AG04450 (cell line): ENCODE results near the gene LAMC1. TPM values are rescaled to one million over a fixed set of nuclear protein-coding genes. Genes with fewer than 3 reads are reported as not detected.

ENCODE experiments used
- CTCF ChIA-PET: fragments of 300-600, 350-600 bp; formaldehyde crosslinking; extraction: SDS; loops from one replicate; lab custom pipeline; 2022; ENCODE audit warnings: antibody characterized with exemption, inconsistent platforms; lab: Charles Lee
- POLR2A ChIA-PET: fragments of 350-600 bp; formaldehyde crosslinking; extraction: SDS; loops from one replicate; lab custom pipeline; 2021; ENCODE audit warnings: antibody characterized with exemption, inconsistent platforms; lab: Yijun Ruan, JAX
- DNase-seq: peaks from one replicate; pipeline ENCODE4 v3.0.0-alpha.2; 2011; ENCODE audit warnings: low read depth, low spot score
- H3K27ac ChIP-seq: one replicate; pipeline ENCODE4 v1.5.1; 2012; ENCODE audit warnings: low read depth, low read length, control low read depth
- H3K27me3 ChIP-seq: one replicate; pipeline ENCODE4 v1.6.0; 2012; ENCODE audit warnings: low read length; ENCODE audit not compliant: control insufficient read depth, insufficient read depth
- H3K4me3 ChIP-seq: 2 replicates; pipeline ENCODE4 v1.5.1; 2011; ENCODE audit warnings: mild to moderate bottlenecking, low read depth, low read length, control low read depth
- H3K9me3 ChIP-seq: 2 replicates; pipeline ENCODE4 v1.5.1; 2012; ENCODE audit warnings: low read length; ENCODE audit not compliant: control insufficient read depth, insufficient read depth
- polyA plus RNA-seq: library from polyadenylated mRNA; depleted of rRNA; stranded (reverse); fragments of >200 nt; gene quantifications from 2 replicates; pipeline ENCODE4 v1.2.3, GENCODE V29; 2011
- TF ChIP-seq, protein P1 (sequence below): IDR thresholded peaks from 2 replicates; pipeline ENCODE4 v1.5.1; 2011; ENCODE audit warnings: low read depth, low read length, control low read depth, inconsistent platforms

Gene LAMC1
- polyA plus RNA-seq, 1 experiment, result 348 TPM

DNA sequence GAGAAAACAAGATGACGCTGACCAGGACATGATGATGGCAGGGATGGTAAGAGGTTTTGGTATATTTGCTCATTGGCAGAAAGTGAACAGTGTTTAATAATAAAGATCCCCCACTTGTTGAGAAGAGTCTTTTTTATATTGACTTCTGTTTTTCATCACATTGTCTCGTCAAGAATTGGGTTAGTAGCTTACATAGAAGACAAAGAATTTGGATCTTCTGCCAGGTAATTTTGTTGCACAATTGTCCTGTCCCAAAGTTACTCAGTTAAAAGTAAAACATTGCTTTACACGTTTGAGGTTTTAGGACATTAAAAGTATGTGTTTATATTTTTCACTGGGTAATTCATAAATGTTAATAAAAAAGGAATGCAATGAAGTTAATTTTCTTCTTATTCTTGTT, 114.6 kb downstream of the LAMC1 start:
- ChIA-PET POLR2A (interaction anchor here (0.6 kb wide), 1 partner anchor 280 kb away, joined by 3 read pairs; no protein-coding TSS in a partner anchor), CTCF (interaction anchor here (0.6 to 1.5 kb wide), 3 partner anchors 90 to 171 kb away, joined by 3 to 6 read pairs (median 5); no protein-coding TSS in a partner anchor)
- Histone ChIP-seq H3K4me3 (no peak overlapping the region), H3K27ac (no peak overlapping the region), H3K9me3 (no peaks in the 10 kb centered on the region), H3K27me3 (no peaks in the 10 kb centered on the region)
- TF ChIP-seq, protein P1, sequence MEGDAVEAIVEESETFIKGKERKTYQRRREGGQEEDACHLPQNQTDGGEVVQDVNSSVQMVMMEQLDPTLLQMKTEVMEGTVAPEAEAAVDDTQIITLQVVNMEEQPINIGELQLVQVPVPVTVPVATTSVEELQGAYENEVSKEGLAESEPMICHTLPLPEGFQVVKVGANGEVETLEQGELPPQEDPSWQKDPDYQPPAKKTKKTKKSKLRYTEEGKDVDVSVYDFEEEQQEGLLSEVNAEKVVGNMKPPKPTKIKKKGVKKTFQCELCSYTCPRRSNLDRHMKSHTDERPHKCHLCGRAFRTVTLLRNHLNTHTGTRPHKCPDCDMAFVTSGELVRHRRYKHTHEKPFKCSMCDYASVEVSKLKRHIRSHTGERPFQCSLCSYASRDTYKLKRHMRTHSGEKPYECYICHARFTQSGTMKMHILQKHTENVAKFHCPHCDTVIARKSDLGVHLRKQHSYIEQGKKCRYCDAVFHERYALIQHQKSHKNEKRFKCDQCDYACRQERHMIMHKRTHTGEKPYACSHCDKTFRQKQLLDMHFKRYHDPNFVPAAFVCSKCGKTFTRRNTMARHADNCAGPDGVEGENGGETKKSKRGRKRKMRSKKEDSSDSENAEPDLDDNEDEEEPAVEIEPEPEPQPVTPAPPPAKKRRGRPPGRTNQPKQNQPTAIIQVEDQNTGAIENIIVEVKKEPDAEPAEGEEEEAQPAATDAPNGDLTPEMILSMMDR, result no peak
- DNase-seq, result no peak

DNA sequence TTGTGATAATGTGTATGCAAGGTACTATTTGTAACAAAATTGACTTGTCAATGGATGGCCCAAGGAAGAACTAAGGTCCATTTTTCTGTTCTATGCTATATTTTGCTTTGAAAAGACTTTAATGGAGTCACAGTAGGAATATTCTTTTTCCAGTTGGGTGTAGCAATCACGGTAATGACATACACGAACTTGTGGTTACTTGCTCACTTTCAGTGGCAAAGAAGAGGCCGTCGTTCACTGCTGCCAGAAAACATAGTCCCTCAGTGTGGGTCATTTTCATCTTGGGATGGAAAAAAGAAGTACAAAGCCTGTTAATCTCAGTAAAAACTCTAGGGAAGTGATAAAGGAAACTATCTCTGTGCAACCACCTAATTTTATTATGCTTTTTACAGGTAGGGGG, 115.1 kb downstream of the LAMC1 start:
- TF ChIP-seq, protein P1, result no peak
- Histone ChIP-seq H3K27me3 (no peaks in the 10 kb centered on the region), H3K4me3 (no peak overlapping the region), H3K9me3 (no peaks in the 10 kb centered on the region), H3K27ac (no peak overlapping the region)
- DNase-seq, result no peak
- ChIA-PET POLR2A (no interaction called here), CTCF (interaction anchor here (1.2 kb wide), 1 partner anchor 175 kb away, joined by 4 read pairs; no protein-coding TSS in a partner anchor)

DNA sequence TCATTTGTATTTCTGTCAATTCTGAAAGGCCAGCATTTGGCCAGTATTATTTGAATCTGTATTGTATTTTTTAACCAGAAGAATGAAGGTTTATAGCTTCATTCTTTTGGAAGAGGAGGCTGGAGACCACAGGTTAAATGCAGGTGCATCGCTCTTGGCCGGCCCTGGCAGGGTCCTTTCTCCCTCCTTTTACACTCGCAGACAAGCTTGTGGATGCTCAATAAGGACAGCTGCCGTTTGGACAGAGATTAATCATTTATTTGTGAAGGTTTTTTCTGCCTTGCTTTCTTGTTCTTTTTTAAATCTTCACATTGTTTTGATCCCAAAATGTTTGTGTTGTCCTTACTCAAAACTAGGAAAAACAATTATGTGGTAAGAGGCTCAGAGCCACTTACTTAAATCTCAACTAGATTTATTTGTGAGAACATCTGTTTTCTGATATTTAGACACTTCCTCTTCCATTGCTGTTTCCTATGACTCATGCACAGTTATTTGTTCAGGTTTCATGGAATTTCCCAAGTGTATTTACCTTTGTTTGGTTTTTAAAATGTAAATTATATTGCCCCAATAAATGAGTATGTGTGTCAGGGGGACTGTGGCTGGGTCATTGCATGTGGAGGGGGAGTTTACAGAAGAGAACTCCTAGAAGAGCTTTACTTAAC, 116.2 kb downstream of the LAMC1 start:
- no peak overlapping the region for H3K4me3 ChIP-seq
- TF ChIP-seq, protein P1, result no peak
- H3K27me3 ChIP-seq, result no peaks in the 10 kb centered on the region
- no peaks in the 10 kb centered on the region for H3K9me3 ChIP-seq
- ChIA-PET POLR2A (no interaction called here), CTCF (interaction anchor here (0.8 to 1.2 kb wide), 2 partner anchors 95 to 176 kb away, joined by 3 to 4 read pairs; no protein-coding TSS in a partner anchor)
- peak overlapping the region; percentile 25 for H3K27ac ChIP-seq
- peak; percentile 10 for DNase-seq

DNA sequence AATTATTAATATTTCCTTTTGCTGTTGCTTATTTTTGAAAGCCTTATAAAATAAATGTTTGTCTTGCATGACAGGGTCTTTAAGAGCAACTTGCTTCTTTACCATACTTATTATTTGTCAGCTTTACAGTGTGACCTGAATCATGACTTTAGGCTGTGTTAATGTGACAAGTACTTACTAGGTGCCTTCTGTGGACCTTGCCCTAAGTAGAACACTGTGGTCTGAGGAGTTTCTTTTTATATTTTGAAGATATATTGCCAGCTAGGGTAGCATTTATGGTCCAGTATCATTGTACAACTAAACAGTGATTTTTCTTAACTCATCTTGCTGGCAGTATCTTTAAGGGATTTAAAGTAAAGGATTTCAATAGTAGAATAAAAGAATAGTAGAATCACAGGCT, 117.4 kb downstream of the LAMC1 start:
- DNase-seq, result no peak
- no peaks in the 10 kb centered on the region for H3K27me3 ChIP-seq
- ChIA-PET CTCF (interaction anchor here (1.0 kb wide), 1 partner anchor 94 kb away, joined by 5 read pairs; no protein-coding TSS in a partner anchor), POLR2A (no interaction called here)
- no peaks in the 10 kb centered on the region for H3K9me3 ChIP-seq
- no peak overlapping the region for H3K27ac ChIP-seq
- H3K4me3 ChIP-seq, result no peak overlapping the region
- TF ChIP-seq, protein P1, result no peak

DNA sequence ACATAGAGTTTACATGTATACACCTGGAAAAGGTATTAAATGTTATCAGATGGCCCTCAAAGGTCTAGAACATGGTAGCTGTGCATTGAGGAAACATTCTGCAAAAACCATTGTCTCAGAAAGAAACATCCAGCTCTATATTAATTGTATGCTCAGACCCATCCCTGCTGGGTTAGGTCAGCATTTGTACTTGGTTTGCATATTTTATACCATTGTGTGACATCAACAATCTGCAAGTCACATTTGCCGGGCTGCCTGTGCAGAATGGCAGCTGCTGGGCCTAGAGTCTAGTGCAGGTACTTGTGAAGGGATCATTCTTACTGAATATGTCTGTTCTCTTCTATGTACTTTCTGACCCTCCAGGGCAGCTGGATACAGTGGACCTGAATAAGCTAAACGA, 119.0 kb downstream of the LAMC1 start:
- ChIA-PET CTCF (interaction anchor here (0.5 to 1.2 kb wide), 3 partner anchors 154 to 181 kb away, joined by 3 to 5 read pairs (median 3); no protein-coding TSS in a partner anchor), POLR2A (interaction anchor here (1.0 kb wide), 1 partner anchor 107 kb away, joined by 7 read pairs; no protein-coding TSS in a partner anchor)
- TF ChIP-seq, protein P1, result no peak
- H3K4me3 ChIP-seq, result no peak overlapping the region
- H3K27me3 ChIP-seq, result no peaks in the 10 kb centered on the region
- no peak for DNase-seq
- no peaks in the 10 kb centered on the region for H3K9me3 ChIP-seq
- H3K27ac ChIP-seq, result no peak overlapping the region
